GM08714 (cell line): ENCODE measurements around the gene BAIAP2.

Experiments
- H3K4me3 ChIP-seq: fragments of 200-500 bp; sonication (Bioruptor generic); 2 replicates; pipeline ENCODE4 v1.5.1; 2014; ENCODE audit warnings: mild to moderate bottlenecking, low read length, inconsistent platforms
- ZNF274 ChIP-seq: IDR thresholded peaks from 2 replicates; pipeline ENCODE4 v1.6.1; 2012; ENCODE audit warnings: mild to moderate bottlenecking, low read depth, low read length

The BAIAP2 gene

DNA sequence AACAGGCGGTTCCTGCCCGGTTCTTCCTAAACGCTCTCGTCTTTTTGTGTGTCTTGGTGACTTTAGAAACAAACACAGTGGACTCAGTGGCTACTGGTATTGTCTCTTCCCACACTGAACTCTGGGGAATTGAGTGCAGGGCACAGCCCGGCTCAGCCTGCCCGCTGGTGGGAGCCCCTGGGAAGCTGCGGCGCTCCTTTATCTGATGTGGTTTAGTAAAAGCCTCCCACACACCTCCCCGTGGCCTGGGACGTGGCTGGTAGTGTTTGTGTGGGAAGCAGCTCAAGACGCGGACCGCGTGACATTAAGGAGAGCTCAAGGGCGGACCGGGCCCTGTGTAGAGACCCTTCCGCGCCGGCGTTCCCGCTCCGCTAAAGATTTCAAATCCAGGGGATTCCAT, 75.0 kb downstream of the BAIAP2 start:
- no peak for TF ChIP-seq ZNF274
- H3K4me3 ChIP-seq = no peak overlapping the region

- no peak for TF ChIP-seq ZNF274
- H3K4me3 ChIP-seq = no peak overlapping the region
These were observed 75.6 kb downstream of the BAIAP2 start for GRCh38 chr17:81110488-81111040.

DNA sequence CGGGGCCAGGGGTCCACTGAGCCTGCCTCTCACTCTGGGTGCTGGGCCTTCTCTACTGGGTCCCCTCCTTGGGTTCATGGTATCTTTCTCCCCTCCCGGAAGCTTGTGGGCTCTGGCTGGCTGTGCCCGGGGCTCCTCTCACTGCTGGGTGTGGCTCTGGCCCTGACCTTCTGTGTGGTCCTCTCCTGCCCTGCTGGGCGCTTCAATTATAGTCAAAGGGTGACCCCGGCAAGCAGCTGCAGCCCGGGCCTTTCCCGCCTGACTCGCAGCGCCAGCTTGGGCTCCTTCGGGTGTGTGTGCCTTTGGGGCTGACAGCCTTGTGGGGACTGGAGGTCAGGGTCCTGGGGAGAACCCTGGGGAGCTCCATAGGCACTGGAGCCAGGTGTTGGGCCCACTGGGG, 76.1 kb downstream of the BAIAP2 start:
- H3K4me3 ChIP-seq = no peak overlapping the region
- TF ChIP-seq ZNF274 = no peak

DNA sequence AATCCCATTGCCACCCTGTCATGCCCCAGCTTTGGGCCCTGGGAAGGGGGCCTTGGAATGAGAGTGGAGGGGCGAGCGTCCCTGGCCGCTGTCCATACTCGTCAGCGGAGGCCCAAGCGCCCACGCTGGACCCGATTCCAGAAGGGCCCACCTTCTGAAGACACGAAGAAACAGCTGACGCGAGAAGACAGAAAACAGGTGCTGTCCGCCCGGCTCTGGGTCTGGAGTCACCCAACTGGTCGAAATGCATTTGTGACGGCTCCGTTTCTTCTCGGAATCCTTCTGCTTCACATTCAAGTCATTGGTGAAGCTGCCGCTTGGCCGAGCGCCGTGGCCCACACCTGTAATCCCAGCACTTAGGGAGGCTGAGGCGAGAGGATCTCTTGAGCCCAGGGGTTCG, 77.5 kb downstream of the BAIAP2 start:
- H3K4me3 ChIP-seq = no peak overlapping the region
- TF ChIP-seq ZNF274 = no peak

DNA sequence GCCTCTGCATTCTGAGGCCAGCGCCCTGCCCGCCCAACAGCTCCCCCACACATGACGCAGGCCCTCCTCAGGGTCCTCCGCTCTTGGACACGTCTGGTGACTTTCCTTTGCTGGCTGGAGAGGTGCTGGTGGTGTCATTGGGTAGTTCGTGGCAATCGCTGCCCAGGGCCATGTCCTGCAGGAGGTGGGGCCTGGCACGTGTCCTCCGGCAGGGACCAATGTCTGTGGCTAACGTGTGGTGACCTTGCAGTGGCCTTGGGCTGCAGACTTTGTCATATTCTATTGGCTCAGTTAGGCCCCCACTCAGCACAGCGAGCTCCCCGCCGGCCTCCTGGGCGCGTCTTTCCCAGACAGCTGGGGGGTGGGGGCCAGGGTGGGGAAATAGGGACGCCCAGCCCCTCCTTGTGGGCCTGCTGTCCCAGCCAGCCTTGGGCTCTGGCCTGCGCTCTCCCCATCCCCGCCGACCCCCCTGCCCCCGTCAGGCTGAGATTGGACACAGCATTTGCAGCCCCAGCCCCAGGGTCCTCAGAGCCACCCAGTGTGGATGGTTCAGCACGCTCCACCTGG, 78.3 kb downstream of the BAIAP2 start:
- no peak overlapping the region for H3K4me3 ChIP-seq
- TF ChIP-seq ZNF274 = no peak

DNA sequence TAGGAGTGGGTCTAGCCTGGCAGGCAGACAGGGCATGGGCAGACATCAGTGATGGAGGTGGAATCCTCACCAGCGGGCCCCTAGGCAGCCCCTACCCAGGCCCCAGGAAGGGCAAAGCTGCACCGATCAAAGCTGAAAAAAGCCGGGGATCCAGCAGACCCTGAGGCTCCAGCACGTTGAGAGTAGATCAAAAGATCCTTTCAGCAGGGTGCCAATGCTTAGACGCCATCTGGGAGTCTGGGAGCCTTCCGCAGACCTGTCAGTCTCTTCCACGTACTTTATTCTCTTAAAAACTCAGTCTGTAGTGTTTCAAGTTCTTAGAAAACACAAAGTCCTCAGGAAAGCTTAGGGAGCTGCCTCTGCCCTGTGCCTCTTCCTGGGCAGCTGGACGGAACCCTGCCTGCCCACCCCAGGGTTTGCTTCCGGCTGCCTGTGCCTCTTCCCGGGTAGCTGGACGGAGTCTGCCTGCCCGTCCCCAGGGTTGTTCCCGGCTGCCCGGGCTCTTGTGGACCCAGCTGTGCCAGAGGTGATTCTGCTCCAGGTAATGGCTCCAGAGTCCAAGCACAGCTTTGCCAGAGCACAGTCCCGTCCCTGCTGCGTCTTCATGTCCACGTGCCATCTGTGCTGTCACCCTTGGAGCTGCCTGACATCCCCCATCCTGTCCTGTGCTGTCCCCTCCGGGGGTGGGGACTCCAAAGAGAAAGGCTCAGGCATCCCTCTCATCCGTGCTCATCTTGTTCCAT, 79.6 kb downstream of the BAIAP2 start:
- TF ChIP-seq ZNF274 = no peak
- H3K4me3 ChIP-seq = no peak overlapping the region

- H3K4me3 ChIP-seq = no peak overlapping the region
- no peak for TF ChIP-seq ZNF274
These were observed 80.3 kb downstream of the BAIAP2 start for GRCh38 chr17:81115219-81115618.

GRCh38 chr17:81115749-81116464, 81.0 kb downstream of the BAIAP2 start:
- no peak for TF ChIP-seq ZNF274
- H3K4me3 ChIP-seq = no peak overlapping the region

DNA sequence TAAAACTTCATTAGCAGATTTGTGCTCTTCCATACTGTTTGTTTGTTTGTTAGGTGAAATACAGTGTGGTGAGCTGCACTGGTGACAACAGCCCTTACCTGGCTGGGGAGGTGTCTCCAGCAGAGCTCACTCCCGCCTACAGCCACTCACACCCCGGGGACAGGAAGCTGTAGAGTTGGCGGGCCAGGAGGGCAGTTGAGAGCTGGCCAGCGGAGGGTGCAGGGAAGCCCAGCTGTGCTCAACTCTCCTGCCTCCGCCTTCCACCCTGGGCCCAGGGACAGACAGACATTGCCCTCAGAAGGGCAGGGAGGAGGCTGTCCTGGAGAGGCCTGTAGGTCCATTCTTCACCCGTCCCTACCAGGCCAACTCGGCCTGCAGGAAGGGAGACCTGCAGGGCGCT, 81.8 kb downstream of the BAIAP2 start:
- no peak for TF ChIP-seq ZNF274
- H3K4me3 ChIP-seq = no peak overlapping the region

DNA sequence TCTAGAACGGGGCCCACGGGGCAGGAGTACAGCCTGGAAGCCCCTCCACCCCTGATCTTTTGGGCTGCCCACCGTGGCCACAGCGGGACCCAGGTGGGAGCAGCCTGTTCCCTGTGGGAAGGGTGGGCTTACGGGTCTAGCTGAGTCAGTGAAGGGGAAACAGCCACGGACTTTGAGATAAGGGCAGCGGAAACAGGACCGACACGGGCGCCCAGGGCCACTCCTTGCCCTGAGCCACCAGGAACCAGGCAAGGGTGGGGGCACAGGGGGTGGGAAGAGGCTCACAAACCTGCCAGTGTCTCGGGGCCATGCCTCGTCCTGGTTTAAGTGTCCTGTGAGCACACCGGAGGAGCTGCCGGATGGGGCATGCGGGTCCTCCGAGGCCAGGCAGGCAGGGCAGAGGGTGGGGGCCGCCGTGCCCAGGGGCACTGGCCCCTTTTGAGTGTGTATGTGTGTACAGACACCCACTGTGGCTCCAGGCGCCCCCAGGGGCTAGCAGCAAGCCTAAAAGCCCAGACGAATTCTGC, 82.8 kb downstream of the BAIAP2 start:
- no peak for TF ChIP-seq ZNF274
- no peak overlapping the region for H3K4me3 ChIP-seq

- H3K4me3 ChIP-seq = no peak overlapping the region
These were observed 83.6 kb downstream of the BAIAP2 start for GRCh38 chr17:81118308-81119221.

DNA sequence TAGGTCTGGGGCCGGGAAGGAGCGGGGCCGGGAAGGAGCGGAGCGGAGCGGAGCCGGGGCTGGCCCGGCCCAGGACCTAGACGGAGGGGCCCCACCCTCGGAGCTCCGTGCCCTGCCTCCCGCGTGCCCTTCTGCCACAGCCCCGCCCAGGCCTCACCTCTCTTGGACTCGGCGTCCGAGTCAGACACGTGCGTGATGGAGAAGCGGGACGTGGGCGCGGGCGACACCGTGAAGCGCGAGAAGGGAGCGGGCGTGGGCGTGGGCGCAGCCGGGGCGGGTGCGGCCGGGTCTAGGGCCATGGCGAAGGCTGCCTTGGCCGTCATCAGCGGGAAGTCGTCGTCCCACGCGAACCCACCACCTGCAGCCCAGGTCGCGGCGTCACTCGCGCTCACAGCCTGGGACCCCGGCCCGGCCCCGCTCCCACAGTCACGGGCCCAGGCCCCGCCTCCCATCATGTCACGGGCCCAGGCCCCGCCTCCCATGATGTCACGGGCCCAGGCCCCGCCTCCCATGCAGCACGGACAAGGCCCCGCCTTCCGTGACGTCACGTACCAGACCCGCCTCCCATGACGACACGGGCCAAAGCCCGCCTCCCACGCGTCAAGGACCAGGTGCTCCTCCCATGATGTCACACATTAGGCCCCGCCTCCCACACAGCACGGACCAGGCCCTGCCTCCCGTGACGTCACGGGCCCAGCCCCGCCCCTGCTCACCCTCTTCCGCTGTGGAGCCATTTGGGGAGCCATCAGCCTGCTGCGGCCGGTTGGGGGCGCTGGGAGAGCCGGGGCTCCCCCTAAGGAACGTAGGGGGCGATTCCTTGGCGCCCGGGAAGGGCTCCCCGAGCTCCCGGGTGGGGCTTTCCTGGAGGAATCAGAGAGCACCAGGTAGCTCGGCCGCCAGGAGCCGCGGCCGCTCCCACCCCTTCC, 84.5 kb downstream of the BAIAP2 start:
- no peak for TF ChIP-seq ZNF274
- H3K4me3 ChIP-seq = peak overlapping the region; percentile 36; the same call in 1 of the 2 replicates

More at GRCh38 chr17:81118308-81119221, 83.6 kb downstream of the BAIAP2 start:
- TF ChIP-seq ZNF274 = no peak

GRCh38 chr17:81120149-81120484, 85.2 kb downstream of the BAIAP2 start:
- H3K4me3 ChIP-seq = no peak overlapping the region
- TF ChIP-seq ZNF274 = no peak
